Tibial artery (tissue), 4 donors: ENCODE measurements around the gene SCN5A.

Experiments used
- DNase-seq, 2 donors: peaks; one replicate each; pipeline ENCODE4 v3.0.0-alpha.2; 2019
- H3K27ac ChIP-seq, 2 donors: fragments of 200-600 bp; sonication (generic) in 1 of 2; 1 replicate in 1 of 2; 2 replicates in 1 of 2; pipeline ENCODE4 v1.5.1; 2018 to 2019; ENCODE audit warnings: mild to moderate bottlenecking in 1 of 2
- H3K27me3 ChIP-seq, 2 donors: fragments of 200-600 bp; sonication (generic) in 1 of 2; one replicate each; pipeline versions ENCODE4 v1.5.1 to v1.6.0; 2016 to 2019
- H3K36me3 ChIP-seq, 3 donors: fragments of 200-600 bp; sonication (generic) in 2 of 3; one replicate each; pipeline ENCODE4 v1.5.1; 2016 to 2019; ENCODE audit warnings: mild to moderate bottlenecking in 2 of 3
- H3K4me1 ChIP-seq, 4 donors: fragments of 200-600 bp; sonication (generic) in 2 of 4; 1 replicate in 3 of 4; 2 replicates in 1 of 4; pipeline ENCODE4 v1.5.1; 2016 to 2019
- H3K4me3 ChIP-seq, 2 donors: fragments of 200-600 bp; sonication (generic) in 1 of 2; 1 replicate in 1 of 2; 2 replicates in 1 of 2; pipeline ENCODE4 v1.5.1; 2018 to 2019; ENCODE audit warnings: mild to moderate bottlenecking in 2 of 2
- H3K9me3 ChIP-seq, 3 donors: fragments of 200-600 bp; sonication (generic) in 1 of 3; one replicate each; pipeline ENCODE4 v1.5.1; 2016 to 2019
- intact Hi-C: fragments of 100-400 bp; cut with DNase I; formaldehyde crosslinking; loops from one replicate; pipeline ENCODE4 v1.15.0; 2023; ENCODE audit warnings: low total_unique reads
- TF ChIP-seq, protein P1 (sequence below), 2 experiments: fragments of 200-600 bp in 1 of 2; fragments of 450-650 bp in 1 of 2; IDR thresholded peaks; one replicate each; pipeline ENCODE4 v1.5.1; 2017 to 2019; ENCODE audit warnings: antibody characterized with exemption in 2 of 2, mild to moderate bottlenecking in 1 of 2, moderate library complexity in 1 of 2

SCN5A gene

DNA sequence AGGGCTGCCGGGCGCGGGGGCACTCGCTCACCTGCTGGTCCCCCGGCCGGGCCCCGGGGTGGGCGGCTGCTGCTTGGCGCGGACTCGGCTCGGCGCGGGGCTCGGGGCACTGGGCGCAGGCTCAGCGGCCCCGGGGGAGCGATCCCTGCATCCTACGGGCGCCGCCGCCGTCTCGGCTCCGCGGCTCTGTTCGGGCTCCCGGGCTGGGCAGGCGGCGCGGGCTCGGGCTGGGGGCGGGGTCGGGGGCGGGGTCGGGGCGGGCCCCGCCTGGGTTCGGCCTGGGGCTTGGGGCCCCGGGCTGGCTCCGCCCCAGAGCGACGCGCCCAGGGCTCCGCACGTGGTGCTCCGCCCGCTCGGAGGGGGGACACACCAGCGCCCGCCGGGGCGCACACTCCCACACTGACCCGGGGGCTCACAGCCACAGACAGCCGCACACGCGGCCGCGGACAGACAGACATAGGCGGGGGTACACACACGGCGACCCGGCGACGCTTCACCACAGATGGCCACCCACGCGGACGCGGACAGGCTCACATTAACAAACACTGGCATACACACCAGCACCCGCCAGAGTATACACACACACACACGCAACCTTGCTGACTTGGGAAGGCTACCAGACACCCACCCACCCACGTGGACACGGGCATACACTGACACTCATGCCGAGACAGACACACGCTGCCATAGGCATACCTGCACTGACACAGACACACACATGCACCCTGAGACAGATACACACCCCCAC is at the start of gene SCN5A:
SCN5A (minus strand) TSS at position 188 of the 748 bp plus-strand sequence. CDS start 16,380 bp downstream, outside the sequence.
- H3K9me3 ChIP-seq = no peaks in the 10 kb centered on the region
- peak within 1 kb of the TSS in 1 of 2 donors; percentile 24 for H3K27ac ChIP-seq
- TF ChIP-seq, protein P1, sequence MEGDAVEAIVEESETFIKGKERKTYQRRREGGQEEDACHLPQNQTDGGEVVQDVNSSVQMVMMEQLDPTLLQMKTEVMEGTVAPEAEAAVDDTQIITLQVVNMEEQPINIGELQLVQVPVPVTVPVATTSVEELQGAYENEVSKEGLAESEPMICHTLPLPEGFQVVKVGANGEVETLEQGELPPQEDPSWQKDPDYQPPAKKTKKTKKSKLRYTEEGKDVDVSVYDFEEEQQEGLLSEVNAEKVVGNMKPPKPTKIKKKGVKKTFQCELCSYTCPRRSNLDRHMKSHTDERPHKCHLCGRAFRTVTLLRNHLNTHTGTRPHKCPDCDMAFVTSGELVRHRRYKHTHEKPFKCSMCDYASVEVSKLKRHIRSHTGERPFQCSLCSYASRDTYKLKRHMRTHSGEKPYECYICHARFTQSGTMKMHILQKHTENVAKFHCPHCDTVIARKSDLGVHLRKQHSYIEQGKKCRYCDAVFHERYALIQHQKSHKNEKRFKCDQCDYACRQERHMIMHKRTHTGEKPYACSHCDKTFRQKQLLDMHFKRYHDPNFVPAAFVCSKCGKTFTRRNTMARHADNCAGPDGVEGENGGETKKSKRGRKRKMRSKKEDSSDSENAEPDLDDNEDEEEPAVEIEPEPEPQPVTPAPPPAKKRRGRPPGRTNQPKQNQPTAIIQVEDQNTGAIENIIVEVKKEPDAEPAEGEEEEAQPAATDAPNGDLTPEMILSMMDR (IDR thresholded peaks at IDR 0.05) = no peak
- H3K36me3 ChIP-seq = no peaks in the 10 kb centered on the region
- intact Hi-C loops = loop anchor here (2.0 kb wide), 1 partner anchor 129 kb away; no protein-coding TSS in a partner anchor
- DNase-seq = peak in 1 of 2 donors; percentile 66
- H3K4me3 ChIP-seq = peak within 1 kb of the TSS; percentile 46 to 59
- peaks cover 0 to 26% (median 18%) of the 10 kb centered on the region in 4 donors for H3K4me1 ChIP-seq
- peaks cover 0 to 45% of the 10 kb centered on the region in 2 donors for H3K27me3 ChIP-seq

DNA sequence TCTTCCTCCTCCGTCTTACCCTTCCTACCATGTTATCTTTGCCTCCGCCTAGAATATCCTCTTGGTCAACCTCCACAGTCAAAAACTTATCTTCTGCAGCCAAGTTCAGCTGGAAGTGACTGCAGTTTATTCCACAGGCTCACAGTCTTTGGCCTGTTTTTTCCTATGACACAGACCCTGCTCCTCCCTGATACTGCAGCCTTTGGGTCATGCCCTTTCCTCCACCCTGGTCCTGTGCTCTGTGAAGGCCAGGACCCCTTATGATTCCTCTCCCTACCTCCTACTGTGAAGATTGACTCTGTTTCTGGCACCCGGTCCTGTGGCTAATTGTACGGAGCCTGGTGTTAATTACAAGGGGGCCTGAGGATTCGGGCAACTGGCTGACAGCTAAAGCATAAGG is 49.3 kb upstream of the SCN5A start:
- H3K27ac ChIP-seq = no peak overlapping the region
- H3K4me3 ChIP-seq = no peak overlapping the region
- H3K9me3 ChIP-seq = no peaks in the 10 kb centered on the region
- DNase-seq = no peak
- TF ChIP-seq, protein P1 (IDR thresholded peaks at IDR 0.05) = no peak
- intact Hi-C loops = no loop called here
- H3K36me3 ChIP-seq = no peaks in the 10 kb centered on the region
- no peaks in the 10 kb centered on the region for H3K27me3 ChIP-seq
- no peaks in the 10 kb centered on the region for H3K4me1 ChIP-seq

DNA sequence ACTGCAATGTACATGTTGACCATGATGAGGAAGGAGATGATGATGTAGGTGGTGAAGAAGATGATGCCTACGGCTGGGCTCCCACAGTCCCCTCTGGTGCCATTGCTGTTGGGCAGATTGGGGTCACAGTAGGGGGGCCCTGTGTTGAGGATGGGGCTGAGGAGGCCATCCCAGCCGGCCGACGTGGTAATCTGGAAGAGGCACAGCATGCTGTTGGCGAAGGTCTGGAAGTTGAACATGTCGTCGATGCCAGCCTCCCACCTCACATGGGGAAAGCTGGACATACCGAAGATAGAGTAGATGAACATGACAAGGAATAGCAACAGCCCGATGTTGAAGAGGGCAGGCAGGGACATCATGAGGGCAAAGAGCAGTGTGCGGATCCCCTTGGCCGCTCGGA is 48.6 kb upstream of the SCN5A start:
- Histone ChIP-seq H3K36me3 (no peaks in the 10 kb centered on the region), H3K27me3 (no peaks in the 10 kb centered on the region), H3K27ac (no peak overlapping the region), H3K9me3 (no peaks in the 10 kb centered on the region), H3K4me3 (no peak overlapping the region), H3K4me1 (no peaks in the 10 kb centered on the region)
- intact Hi-C loops = no loop called here
- no peak for DNase-seq
- TF ChIP-seq, protein P1 (IDR thresholded peaks at IDR 0.05) = no peak

DNA sequence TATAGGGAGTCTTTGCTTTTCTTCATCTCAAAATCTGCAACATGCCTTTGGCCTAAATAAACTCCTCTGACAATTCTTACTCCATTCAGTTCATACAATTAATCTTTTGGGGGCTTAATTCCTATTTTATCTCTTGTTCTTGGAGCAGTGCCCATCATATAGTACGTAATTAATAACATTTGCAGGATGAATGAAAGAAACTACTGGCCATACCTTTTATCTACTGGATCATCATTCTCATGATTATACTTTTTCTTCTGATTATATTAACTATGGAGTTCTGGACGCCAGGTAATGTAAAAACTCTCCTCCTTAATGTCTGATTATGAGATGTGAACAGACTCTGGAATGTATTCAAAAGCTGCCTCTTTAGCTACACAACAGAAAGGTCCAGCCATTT is 46.5 kb upstream of the SCN5A start:
- Histone ChIP-seq H3K9me3 (no peaks in the 10 kb centered on the region), H3K4me3 (no peak overlapping the region), H3K36me3 (no peaks in the 10 kb centered on the region), H3K4me1 (no peaks in the 10 kb centered on the region), H3K27me3 (no peaks in the 10 kb centered on the region), H3K27ac (no peak overlapping the region)
- intact Hi-C loops = no loop called here
- no peak for DNase-seq
- TF ChIP-seq, protein P1 (IDR thresholded peaks at IDR 0.05) = no peak

DNA sequence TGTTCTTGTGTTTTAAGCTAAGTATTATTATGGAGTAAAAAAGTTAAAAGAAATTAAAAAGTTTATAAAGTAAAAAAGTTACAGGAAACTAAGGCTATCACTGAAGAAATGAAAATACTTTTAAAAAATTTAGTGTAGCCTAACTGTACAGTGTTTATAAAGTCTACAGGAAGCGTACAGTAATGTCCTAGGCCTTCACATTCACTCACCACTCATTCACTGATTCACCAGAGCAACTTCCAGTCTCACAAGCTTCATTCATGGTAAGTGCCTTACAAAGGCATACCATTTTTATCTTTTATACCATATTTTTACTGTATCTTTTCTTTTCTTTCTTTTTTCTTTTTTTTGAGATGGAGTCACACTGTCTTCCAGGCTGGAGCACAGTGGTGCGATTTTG is 40.7 kb upstream of the SCN5A start:
- TF ChIP-seq, protein P1 (IDR thresholded peaks at IDR 0.05) = no peak

More for the DNA sequence above, 40.7 kb upstream of the SCN5A start:
- no peaks in the 10 kb centered on the region for H3K4me1 ChIP-seq
- no peak for DNase-seq
- H3K9me3 ChIP-seq = no peaks in the 10 kb centered on the region
- H3K27ac ChIP-seq = no peak overlapping the region
- H3K27me3 ChIP-seq = no peaks in the 10 kb centered on the region
- H3K36me3 ChIP-seq = no peaks in the 10 kb centered on the region
- no peak overlapping the region for H3K4me3 ChIP-seq
- intact Hi-C loops = no loop called here
